SK-N-SH treated with all-trans-retinoic acid at 6 μM for 48 hours (cell line): Measurements from ENCODE around the gene PUM2.

Experiments
- ATAC-seq: fragments of 200-7000 bp; cut with Tn5 transposase; 3 replicates; pipeline ENCODE4 v1.9.1; 2020; ENCODE audit warnings: mild to moderate bottlenecking, moderate library complexity
- ARNTL ChIP-seq: fragments of 450-650 bp; formaldehyde crosslinking; IDR thresholded peaks from 2 replicates; pipeline ENCODE4 v1.5.0; 2020; ENCODE audit warnings: low read depth, mild to moderate bottlenecking, moderate library complexity, borderline replicate concordance
- BACH2 ChIP-seq: fragments of 250-450 bp; sonication (Bioruptor Pico); IDR thresholded peaks from 2 replicates; pipeline ENCODE4 v1.9.0; 2021; ENCODE audit warnings: mild to moderate bottlenecking, borderline replicate concordance
- CSDC2 ChIP-seq: fragments of 250-450 bp; sonication (Bioruptor Pico); IDR thresholded peaks from 2 replicates; pipeline ENCODE4 v1.5.0; 2020; ENCODE audit warnings: mild to moderate bottlenecking, moderate library complexity
- ESRRG ChIP-seq: fragments of 250-450 bp; sonication (Bioruptor Pico); IDR thresholded peaks from 2 replicates; pipeline ENCODE4 v1.6.1; 2021; ENCODE audit warnings: mild to moderate bottlenecking
- GLIS3 ChIP-seq: fragments of 250-450 bp; sonication (Bioruptor Pico); IDR thresholded peaks from 2 replicates; pipeline ENCODE4 v1.5.0; 2020; ENCODE audit warnings: mild to moderate bottlenecking, moderate library complexity
- ISL1 ChIP-seq: fragments of 250-450 bp; sonication (Bioruptor Pico); IDR thresholded peaks from 2 replicates; pipeline ENCODE4 v2.1.2; 2022; ENCODE audit warnings: mild to moderate bottlenecking, moderate library complexity
- OSR1 ChIP-seq: fragments of 250-450 bp; sonication (Bioruptor Pico); IDR thresholded peaks from 2 replicates; pipeline ENCODE4 v1.8.0; 2022; ENCODE audit warnings: moderate library complexity, mild to moderate bottlenecking, inconsistent platforms
- PPARA ChIP-seq: fragments of 250-450 bp; sonication (Bioruptor Pico); IDR thresholded peaks from 2 replicates; pipeline ENCODE4 v1.5.0; 2020; ENCODE audit warnings: mild to moderate bottlenecking, borderline replicate concordance
- RARB ChIP-seq: fragments of 250-450 bp; sonication (Bioruptor Pico); IDR thresholded peaks from 2 replicates; pipeline ENCODE4 v1.8.0; 2021; ENCODE audit warnings: mild to moderate bottlenecking, moderate library complexity
- SNAI2 ChIP-seq: fragments of 250-450 bp; sonication (Bioruptor Pico); IDR thresholded peaks from 2 replicates; pipeline ENCODE4 v1.5.0; 2020; ENCODE audit warnings: mild to moderate bottlenecking, moderate library complexity
- TCF4 ChIP-seq: fragments of 250-450 bp; sonication (Bioruptor Pico); IDR thresholded peaks from 2 replicates; pipeline ENCODE4 v1.8.0; 2021; ENCODE audit warnings: mild to moderate bottlenecking, moderate library complexity, borderline replicate concordance
- TOX ChIP-seq: fragments of 250-450 bp; sonication (Bioruptor Pico); IDR thresholded peaks from 2 replicates; pipeline ENCODE4 v1.8.0; 2021; ENCODE audit warnings: mild to moderate bottlenecking, moderate library complexity, borderline replicate concordance
- ZC3H10 ChIP-seq: fragments of 250-450 bp; sonication (Bioruptor Pico); IDR thresholded peaks from 2 replicates; pipeline ENCODE4 v1.5.1; 2021; ENCODE audit warnings: mild to moderate bottlenecking, moderate library complexity
- ZFP30 ChIP-seq: fragments of 450-650 bp; formaldehyde crosslinking; IDR thresholded peaks from 2 replicates; pipeline ENCODE4 v1.5.0; 2022; ENCODE audit warnings: mild to moderate bottlenecking, moderate library complexity
- ZNF565 ChIP-seq: fragments of 450-650 bp; formaldehyde crosslinking; conservative IDR thresholded peaks from 2 replicates; pipeline ENCODE4 v1.5.0; 2020; ENCODE audit warnings: low read depth, mild to moderate bottlenecking, moderate library complexity
- ZNF70 ChIP-seq: fragments of 450-650 bp; formaldehyde crosslinking; IDR thresholded peaks from 2 replicates; pipeline ENCODE4 v1.5.0; 2020; ENCODE audit warnings: mild to moderate bottlenecking, moderate library complexity
- ZNF8 ChIP-seq: fragments of 450-650 bp; formaldehyde crosslinking; IDR thresholded peaks from 2 replicates; pipeline ENCODE4 v1.5.0; 2020; ENCODE audit warnings: mild to moderate bottlenecking, moderate library complexity
- TF ChIP-seq, protein P1 (sequence below): fragments of 250-450 bp; sonication (Bioruptor Pico); IDR thresholded peaks from 2 replicates; pipeline ENCODE4 v1.5.0; 2020; ENCODE audit warnings: mild to moderate bottlenecking, moderate library complexity
- TF ChIP-seq, protein P2 (sequence below): fragments of 250-450 bp; sonication (Bioruptor Pico); IDR thresholded peaks from 2 replicates; pipeline ENCODE4 v1.8.0; 2021; ENCODE audit warnings: low read depth, mild to moderate bottlenecking, moderate library complexity, borderline replicate concordance
- TF ChIP-seq, protein P3 (sequence below): fragments of 250-450 bp; sonication (Bioruptor Pico); IDR thresholded peaks from 2 replicates; pipeline ENCODE4 v1.5.1; 2021; ENCODE audit warnings: mild to moderate bottlenecking, moderate library complexity
- TF ChIP-seq, protein P4 (sequence below): fragments of 250-450 bp; sonication (Bioruptor Pico); IDR thresholded peaks from 2 replicates; pipeline ENCODE4 v1.8.0; 2020; ENCODE audit warnings: mild to moderate bottlenecking, moderate library complexity, borderline replicate concordance
- TF ChIP-seq, protein P5 (sequence below): fragments of 250-450 bp; sonication (Bioruptor Pico); IDR thresholded peaks from 2 replicates; pipeline ENCODE4 v1.5.1; 2020; ENCODE audit warnings: low read depth, mild to moderate bottlenecking, moderate library complexity

The PUM2 gene

DNA sequence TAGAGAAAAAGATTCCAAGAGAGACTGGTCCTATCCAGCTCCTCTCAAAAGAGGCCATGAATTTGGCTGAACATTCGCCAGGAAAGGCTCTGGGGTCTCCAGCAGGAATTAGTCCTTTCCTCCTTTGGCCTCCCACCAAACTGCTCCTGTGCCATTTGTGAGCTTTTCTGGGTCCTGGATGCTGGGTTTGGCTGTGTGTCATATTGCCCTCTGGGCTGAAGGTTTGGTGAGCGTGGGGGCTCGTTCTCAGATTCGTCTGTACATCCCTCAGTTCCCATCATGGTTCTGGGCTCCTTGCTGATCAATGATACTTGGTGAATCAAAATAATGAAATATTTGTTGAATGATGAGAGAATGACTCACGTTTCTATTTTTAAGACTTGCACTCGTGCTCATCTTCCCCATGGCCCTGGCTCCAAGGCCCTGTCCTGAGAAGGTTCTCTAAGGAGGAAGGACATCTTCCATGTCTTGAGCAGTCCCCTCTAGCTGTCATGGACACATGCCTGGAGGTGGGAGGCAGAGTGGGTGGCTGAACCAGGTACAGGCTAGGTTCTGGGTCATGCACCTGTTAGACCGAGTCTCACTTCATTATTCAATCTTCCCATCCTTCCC is 48.4 kb upstream of the PUM2 start:
- ATAC-seq, result no peak
- TF ChIP-seq ZFP30 (CRISPR knock-in tag) (no peak), ESRRG (no peak), ZNF565 (CRISPR knock-in tag) (no peak), TOX (CRISPR knock-in tag) (no peak), ZC3H10 (no peak), GLIS3 (CRISPR knock-in tag) (no peak), SNAI2 (CRISPR knock-in tag) (no peak), RARB (CRISPR knock-in tag) (no peak), ISL1 (CRISPR knock-in tag) (no peak), CSDC2 (no peak), BACH2 (CRISPR knock-in tag) (no peak), ARNTL (CRISPR knock-in tag) (no peak), PPARA (CRISPR knock-in tag) (no peak), ZNF8 (no peak), ZNF70 (CRISPR knock-in tag) (no peak), OSR1 (CRISPR knock-in tag) (no peak)
- TF ChIP-seq, protein P1, sequence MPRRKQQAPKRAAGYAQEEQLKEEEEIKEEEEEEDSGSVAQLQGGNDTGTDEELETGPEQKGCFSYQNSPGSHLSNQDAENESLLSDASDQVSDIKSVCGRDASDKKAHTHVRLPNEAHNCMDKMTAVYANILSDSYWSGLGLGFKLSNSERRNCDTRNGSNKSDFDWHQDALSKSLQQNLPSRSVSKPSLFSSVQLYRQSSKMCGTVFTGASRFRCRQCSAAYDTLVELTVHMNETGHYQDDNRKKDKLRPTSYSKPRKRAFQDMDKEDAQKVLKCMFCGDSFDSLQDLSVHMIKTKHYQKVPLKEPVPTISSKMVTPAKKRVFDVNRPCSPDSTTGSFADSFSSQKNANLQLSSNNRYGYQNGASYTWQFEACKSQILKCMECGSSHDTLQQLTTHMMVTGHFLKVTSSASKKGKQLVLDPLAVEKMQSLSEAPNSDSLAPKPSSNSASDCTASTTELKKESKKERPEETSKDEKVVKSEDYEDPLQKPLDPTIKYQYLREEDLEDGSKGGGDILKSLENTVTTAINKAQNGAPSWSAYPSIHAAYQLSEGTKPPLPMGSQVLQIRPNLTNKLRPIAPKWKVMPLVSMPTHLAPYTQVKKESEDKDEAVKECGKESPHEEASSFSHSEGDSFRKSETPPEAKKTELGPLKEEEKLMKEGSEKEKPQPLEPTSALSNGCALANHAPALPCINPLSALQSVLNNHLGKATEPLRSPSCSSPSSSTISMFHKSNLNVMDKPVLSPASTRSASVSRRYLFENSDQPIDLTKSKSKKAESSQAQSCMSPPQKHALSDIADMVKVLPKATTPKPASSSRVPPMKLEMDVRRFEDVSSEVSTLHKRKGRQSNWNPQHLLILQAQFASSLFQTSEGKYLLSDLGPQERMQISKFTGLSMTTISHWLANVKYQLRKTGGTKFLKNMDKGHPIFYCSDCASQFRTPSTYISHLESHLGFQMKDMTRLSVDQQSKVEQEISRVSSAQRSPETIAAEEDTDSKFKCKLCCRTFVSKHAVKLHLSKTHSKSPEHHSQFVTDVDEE (CRISPR knock-in tag), result no peak
- TF ChIP-seq, protein P2, sequence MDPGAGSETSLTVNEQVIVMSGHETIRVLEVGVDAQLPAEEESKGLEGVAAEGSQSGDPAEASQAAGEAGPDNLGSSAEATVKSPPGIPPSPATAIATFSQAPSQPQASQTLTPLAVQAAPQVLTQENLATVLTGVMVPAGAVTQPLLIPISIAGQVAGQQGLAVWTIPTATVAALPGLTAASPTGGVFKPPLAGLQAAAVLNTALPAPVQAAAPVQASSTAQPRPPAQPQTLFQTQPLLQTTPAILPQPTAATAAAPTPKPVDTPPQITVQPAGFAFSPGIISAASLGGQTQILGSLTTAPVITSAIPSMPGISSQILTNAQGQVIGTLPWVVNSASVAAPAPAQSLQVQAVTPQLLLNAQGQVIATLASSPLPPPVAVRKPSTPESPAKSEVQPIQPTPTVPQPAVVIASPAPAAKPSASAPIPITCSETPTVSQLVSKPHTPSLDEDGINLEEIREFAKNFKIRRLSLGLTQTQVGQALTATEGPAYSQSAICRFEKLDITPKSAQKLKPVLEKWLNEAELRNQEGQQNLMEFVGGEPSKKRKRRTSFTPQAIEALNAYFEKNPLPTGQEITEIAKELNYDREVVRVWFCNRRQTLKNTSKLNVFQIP (CRISPR knock-in tag), result no peak
- TF ChIP-seq, protein P3, sequence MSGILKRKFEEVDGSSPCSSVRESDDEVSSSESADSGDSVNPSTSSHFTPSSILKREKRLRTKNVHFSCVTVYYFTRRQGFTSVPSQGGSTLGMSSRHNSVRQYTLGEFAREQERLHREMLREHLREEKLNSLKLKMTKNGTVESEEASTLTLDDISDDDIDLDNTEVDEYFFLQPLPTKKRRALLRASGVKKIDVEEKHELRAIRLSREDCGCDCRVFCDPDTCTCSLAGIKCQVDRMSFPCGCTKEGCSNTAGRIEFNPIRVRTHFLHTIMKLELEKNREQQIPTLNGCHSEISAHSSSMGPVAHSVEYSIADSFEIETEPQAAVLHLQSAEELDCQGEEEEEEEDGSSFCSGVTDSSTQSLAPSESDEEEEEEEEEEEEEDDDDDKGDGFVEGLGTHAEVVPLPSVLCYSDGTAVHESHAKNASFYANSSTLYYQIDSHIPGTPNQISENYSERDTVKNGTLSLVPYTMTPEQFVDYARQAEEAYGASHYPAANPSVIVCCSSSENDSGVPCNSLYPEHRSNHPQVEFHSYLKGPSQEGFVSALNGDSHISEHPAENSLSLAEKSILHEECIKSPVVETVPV (CRISPR knock-in tag), result no peak
- TF ChIP-seq, protein P4, sequence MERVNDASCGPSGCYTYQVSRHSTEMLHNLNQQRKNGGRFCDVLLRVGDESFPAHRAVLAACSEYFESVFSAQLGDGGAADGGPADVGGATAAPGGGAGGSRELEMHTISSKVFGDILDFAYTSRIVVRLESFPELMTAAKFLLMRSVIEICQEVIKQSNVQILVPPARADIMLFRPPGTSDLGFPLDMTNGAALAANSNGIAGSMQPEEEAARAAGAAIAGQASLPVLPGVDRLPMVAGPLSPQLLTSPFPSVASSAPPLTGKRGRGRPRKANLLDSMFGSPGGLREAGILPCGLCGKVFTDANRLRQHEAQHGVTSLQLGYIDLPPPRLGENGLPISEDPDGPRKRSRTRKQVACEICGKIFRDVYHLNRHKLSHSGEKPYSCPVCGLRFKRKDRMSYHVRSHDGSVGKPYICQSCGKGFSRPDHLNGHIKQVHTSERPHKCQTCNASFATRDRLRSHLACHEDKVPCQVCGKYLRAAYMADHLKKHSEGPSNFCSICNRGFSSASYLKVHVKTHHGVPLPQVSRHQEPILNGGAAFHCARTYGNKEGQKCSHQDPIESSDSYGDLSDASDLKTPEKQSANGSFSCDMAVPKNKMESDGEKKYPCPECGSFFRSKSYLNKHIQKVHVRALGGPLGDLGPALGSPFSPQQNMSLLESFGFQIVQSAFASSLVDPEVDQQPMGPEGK (CRISPR knock-in tag), result no peak
- TF ChIP-seq, all 23 proteins: peak for 0

DNA sequence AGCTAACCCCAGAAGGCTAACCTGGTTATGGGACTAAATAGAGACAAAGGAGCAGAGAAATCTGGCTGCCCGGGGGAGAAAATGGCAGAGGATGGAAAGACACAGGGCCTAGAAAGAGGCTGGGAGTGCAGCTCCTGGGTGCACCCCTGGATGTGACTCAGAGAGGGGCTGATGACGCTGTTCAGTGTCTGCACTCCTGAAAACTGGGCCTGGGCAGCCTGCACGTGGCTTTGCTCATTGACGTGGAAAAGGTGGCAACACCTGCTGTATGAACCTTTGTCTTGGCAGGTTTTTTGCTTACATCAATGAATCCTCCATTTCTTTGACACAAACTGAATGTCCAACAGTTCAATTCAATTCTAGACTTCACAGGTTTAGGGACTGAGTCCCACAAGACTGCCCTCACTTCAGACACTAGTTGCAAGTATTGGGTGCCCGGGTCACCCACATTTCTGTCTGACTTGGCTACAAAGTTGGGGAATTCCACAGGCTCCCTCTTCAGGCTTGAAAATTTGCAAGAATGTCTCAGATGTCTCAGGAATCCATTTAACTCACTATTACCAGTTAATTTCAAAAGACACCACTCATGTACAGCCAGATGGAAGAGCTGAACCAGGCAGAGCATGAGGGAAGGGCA is 47.3 kb upstream of the PUM2 start:
- ATAC-seq, result no peak
- TF ChIP-seq SNAI2 (CRISPR knock-in tag), result no peak

DNA sequence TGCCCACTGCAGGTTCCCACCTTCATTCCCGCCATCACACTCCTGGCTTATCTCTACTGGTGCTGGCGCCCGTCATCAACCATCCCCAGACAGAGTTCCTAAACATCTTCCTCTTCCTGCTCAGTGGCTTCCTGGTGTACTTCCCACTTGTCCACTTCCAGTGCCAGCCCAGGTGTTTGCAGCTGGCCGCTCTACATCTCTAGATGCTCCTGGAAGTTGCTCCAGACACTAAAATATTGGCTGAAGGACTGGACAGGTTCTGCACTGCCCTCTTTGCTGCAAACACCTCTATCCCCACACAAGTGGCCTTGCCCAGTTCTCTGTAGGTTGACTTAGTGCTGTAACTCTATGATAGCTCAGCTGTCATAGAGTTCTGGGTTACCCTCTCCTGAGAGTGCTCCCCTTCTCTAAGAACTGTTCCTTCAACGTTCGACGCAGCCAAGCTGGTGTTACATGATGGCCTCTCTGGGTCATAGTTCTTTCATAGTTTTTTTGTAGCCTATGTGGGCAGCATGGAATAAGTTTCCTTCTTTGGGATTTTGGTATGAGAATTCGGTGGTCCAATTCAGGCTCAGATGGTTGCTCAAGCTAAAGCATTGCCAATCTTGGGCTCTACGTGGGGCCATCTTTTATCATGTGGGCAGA is 45.8 kb upstream of the PUM2 start:
- no peak for TF ChIP-seq TOX (CRISPR knock-in tag)
- no peak for TF ChIP-seq TCF4 (CRISPR knock-in tag)
- TF ChIP-seq ESRRG, result no peak
- no peak for TF ChIP-seq ZNF565 (CRISPR knock-in tag)
- no peak for TF ChIP-seq PPARA (CRISPR knock-in tag)
- TF ChIP-seq, protein P3 (CRISPR knock-in tag), result no peak
- no peak for TF ChIP-seq SNAI2 (CRISPR knock-in tag)
- TF ChIP-seq, protein P1 (CRISPR knock-in tag), result no peak
- TF ChIP-seq, protein P5, sequence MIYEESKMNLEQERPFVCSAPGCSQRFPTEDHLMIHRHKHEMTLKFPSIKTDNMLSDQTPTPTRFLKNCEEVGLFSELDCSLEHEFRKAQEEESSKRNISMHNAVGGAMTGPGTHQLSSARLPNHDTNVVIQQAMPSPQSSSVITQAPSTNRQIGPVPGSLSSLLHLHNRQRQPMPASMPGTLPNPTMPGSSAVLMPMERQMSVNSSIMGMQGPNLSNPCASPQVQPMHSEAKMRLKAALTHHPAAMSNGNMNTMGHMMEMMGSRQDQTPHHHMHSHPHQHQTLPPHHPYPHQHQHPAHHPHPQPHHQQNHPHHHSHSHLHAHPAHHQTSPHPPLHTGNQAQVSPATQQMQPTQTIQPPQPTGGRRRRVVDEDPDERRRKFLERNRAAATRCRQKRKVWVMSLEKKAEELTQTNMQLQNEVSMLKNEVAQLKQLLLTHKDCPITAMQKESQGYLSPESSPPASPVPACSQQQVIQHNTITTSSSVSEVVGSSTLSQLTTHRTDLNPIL (CRISPR knock-in tag), result no peak
- TF ChIP-seq ZFP30 (CRISPR knock-in tag), result no peak
- no peak for TF ChIP-seq CSDC2
- TF ChIP-seq RARB (CRISPR knock-in tag), result no peak
- peak; percentile 24; the same call in 1 of the 3 replicates for ATAC-seq
